ENCODE data around the gene EAF2.
A peak's percentile ranks its signal among the peaks of the same experiment; 100 is the strongest.

Gene EAF2

DNA sequence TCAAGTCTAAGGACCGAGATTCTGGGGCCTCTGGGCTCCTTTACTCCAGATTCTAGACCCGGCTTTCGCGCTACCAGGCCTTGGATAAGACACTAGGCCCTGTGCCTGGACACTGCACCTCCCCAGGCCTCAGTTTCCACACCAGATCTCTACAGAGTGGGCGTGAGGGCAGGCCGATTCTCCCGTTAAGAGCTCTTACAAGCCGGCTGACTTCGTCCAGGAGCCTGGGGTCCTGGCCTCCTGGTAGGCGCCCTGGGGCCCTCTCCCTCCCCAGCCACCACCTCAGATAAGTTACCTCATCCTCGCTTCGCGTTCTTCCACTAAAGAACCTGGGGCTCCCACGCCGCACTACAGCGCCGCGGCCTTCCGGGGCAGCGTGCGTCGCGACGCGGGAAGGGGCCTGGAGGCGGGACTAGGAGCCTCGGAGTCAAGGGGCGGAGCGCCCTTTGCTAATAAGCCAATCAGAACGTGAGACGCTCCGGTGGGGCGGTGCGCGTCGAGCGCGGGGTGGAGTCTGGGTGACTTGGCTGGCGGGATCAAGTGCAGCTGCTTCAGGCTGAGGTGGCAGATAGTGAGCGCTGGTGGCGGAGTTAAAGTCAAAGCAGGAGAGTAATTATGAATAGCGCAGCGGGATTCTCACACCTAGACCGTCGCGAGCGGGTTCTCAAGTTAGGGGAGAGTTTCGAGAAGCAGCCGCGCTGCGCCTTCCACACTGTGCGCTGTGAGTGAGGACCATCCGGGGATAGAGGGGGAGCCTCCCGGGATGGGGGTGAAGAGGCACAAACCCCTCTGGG lies at the start of gene EAF2, which contains the start of gene IQCB1:
EAF2 (plus strand) TSS at position 539 of the 794 bp plus-strand sequence; CDS start at position 616, 77 bp downstream.
IQCB1 (minus strand) TSS at position 390 of the 794 bp plus-strand sequence. CDS start 6,100 bp downstream, outside the sequence.
- DNase-seq (ENCODE audit: low read depth, low spot score) = peak; percentile 74
- POLR2A ChIA-PET = interaction anchor here (0.9 to 1.7 kb wide), 2 partner anchors 16 to 161 kb away, joined by 3 to 5 read pairs; no protein-coding TSS in a partner anchor
- peak; percentile 13 for TF ChIP-seq CTCF (IDR thresholded peaks at IDR 0.05; ENCODE audit: insufficient read depth, low read length, missing control alignments)
- H3K4me3 ChIP-seq (ENCODE audit: low read depth, low read length) = peak within 1 kb of the TSS; percentile 79
- CTCF ChIA-PET = interaction anchor here (0.6 kb wide), 1 partner anchor 9 kb away, joined by 3 read pairs; no protein-coding TSS in a partner anchor

- H3K4me3 ChIP-seq (ENCODE audit: low read depth, low read length) = no peak overlapping the region
- TF ChIP-seq CTCF (IDR thresholded peaks at IDR 0.05; ENCODE audit: insufficient read depth, low read length, missing control alignments) = no peak
- no peak for DNase-seq (ENCODE audit: low read depth, low spot score)
- ChIA-PET POLR2A (interaction anchor here (0.6 kb wide), 1 partner anchor 33 kb away, joined by 3 read pairs; no protein-coding TSS in a partner anchor), CTCF (no interaction called here)
Measured at GRCh38 chr3:121786485-121786884, 48.5 kb upstream of the EAF2 start.

GRCh38 chr3:121793078-121793477 lies 41.9 kb upstream of the EAF2 start:
- CTCF ChIA-PET = no interaction called here
- DNase-seq (ENCODE audit: low read depth, low spot score) = no peak
- POLR2A ChIA-PET = no interaction called here
- no peak overlapping the region for H3K4me3 ChIP-seq (ENCODE audit: low read depth, low read length)
- TF ChIP-seq CTCF (IDR thresholded peaks at IDR 0.05; ENCODE audit: insufficient read depth, low read length, missing control alignments) = no peak

GRCh38 chr3:121794264-121794983 lies 40.6 kb upstream of the EAF2 start:
- no peak for DNase-seq (ENCODE audit: low read depth, low spot score)
- no peak for TF ChIP-seq CTCF (IDR thresholded peaks at IDR 0.05; ENCODE audit: insufficient read depth, low read length, missing control alignments)
- ChIA-PET POLR2A (no interaction called here), CTCF (no interaction called here)
- H3K4me3 ChIP-seq (ENCODE audit: low read depth, low read length) = no peak overlapping the region

GRCh38 chr3:121796970-121797369 lies 38.0 kb upstream of the EAF2 start:
- no peak for DNase-seq (ENCODE audit: low read depth, low spot score)
- CTCF ChIA-PET = no interaction called here
- POLR2A ChIA-PET = no interaction called here
- no peak overlapping the region for H3K4me3 ChIP-seq (ENCODE audit: low read depth, low read length)
- no peak for TF ChIP-seq CTCF (IDR thresholded peaks at IDR 0.05; ENCODE audit: insufficient read depth, low read length, missing control alignments)

GRCh38 chr3:121800906-121801305 lies 34.1 kb upstream of the EAF2 start:
- no peak overlapping the region for H3K4me3 ChIP-seq (ENCODE audit: low read depth, low read length)
- DNase-seq (ENCODE audit: low read depth, low spot score) = no peak
- TF ChIP-seq CTCF (IDR thresholded peaks at IDR 0.05; ENCODE audit: insufficient read depth, low read length, missing control alignments) = no peak
- ChIA-PET CTCF (no interaction called here), POLR2A (no interaction called here)
